HEK293T (cell line): Measurements from ENCODE around the gene RBM8A.

Source experiments
- ARNT ChIP-seq: fragments of 450-650 bp; IDR thresholded peaks from 2 replicates; pipeline ENCODE4 v1.6.1; 2017; ENCODE audit warnings: mild to moderate bottlenecking
- BHLHE40 ChIP-seq: fragments of 450-650 bp; IDR thresholded peaks from 2 replicates; pipeline ENCODE4 v1.6.1; 2016; ENCODE audit warnings: mild to moderate bottlenecking, moderate library complexity, borderline replicate concordance
- CTBP1 ChIP-seq: fragments of 450-650 bp; IDR thresholded peaks from 2 replicates; pipeline ENCODE4 v1.6.1; 2016; ENCODE audit warnings: borderline replicate concordance
- ELF4 ChIP-seq: fragments of 450-650 bp; IDR thresholded peaks from 2 replicates; pipeline ENCODE4 v1.6.1; 2017; ENCODE audit warnings: antibody characterized with exemption
- FOXA1 ChIP-seq: fragments of 450-650 bp; IDR thresholded peaks from 2 replicates; pipeline ENCODE4 v1.6.1; 2016; ENCODE audit warnings: mild to moderate bottlenecking
- FOXK2 ChIP-seq: fragments of 450-650 bp; IDR thresholded peaks from 2 replicates; pipeline ENCODE4 v1.6.1; 2016; ENCODE audit warnings: mild to moderate bottlenecking
- FOXM1 ChIP-seq: fragments of 450-650 bp; IDR thresholded peaks from 2 replicates; pipeline ENCODE4 v1.6.1; 2017; ENCODE audit warnings: mild to moderate bottlenecking, borderline replicate concordance
- NFRKB ChIP-seq: fragments of 450-650 bp; IDR thresholded peaks from 2 replicates; pipeline ENCODE4 v1.6.1; 2016; ENCODE audit warnings: mild to moderate bottlenecking, moderate library complexity
- PKNOX1 ChIP-seq: fragments of 450-650 bp; IDR thresholded peaks from 2 replicates; pipeline ENCODE4 v1.6.1; 2016
- SUZ12 ChIP-seq: fragments of 450-650 bp; IDR thresholded peaks from 2 replicates; pipeline ENCODE4 v1.6.1; 2016; ENCODE audit warnings: mild to moderate bottlenecking
- ZNF384 ChIP-seq: fragments of 450-650 bp; IDR thresholded peaks from 2 replicates; pipeline ENCODE4 v1.6.1; 2016

DNA sequence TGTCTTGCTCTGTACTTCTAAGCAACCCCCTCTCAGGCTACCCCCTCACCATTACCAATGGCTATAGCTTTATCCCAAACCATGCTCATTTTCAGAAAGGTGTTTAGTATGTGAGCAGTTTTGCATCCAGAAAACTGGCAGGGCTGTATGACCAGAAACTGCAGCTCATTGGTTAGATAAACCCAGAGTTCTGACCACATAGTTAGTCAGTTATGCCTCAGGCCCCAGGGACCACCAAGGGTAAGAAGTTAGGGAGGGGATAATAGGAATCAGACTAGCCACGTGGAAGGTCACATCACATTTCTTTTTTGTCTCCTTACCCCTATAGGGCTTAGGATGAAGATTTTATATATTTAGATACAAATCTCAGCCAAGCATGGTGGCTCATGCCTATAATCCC lies 18.6 kb downstream of the RBM8A start:
- TF ChIP-seq ARNT, result no peak
- TF ChIP-seq FOXM1, result no peak
- TF ChIP-seq PKNOX1, result no peak
- TF ChIP-seq BHLHE40, result no peak
- TF ChIP-seq FOXA1, result no peak
- no peak for TF ChIP-seq ZNF384
- no peak for TF ChIP-seq ELF4
- no peak for TF ChIP-seq NFRKB
- TF ChIP-seq SUZ12, result no peak
- no peak for TF ChIP-seq CTBP1
- TF ChIP-seq FOXK2, result no peak
